ENCODE data around the gene BRI3BP.

BRI3BP gene

DNA sequence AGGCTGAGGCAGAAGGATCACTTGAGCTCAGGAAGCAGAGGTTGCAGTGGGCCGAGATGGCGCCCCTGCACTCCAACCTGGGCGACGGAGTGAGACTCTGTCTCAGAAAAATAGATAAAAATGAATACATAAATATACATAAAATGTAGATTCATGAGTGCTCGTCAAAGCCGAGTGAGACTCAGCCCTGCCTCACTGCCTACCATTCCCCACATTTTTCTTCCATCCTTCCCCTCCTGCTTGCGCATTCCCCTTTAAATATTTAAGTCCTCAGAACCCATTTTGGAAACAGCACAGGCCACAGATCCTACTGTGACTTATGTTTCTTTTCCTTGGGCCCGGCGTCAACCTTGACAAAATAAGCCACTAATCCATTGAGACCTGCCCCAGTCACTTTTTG is 39.8 kb downstream of the BRI3BP start:
- Histone ChIP-seq H3K36me3 (ENCODE audit: insufficient read depth, insufficient read length, low read length) (peaks cover 4% of the 10 kb centered on the region), H3K27me3 (ENCODE audit: insufficient read depth, insufficient read length) (no peaks in the 10 kb centered on the region), H3K9me3 (ENCODE audit: insufficient read depth, low read length) (no peaks in the 10 kb centered on the region), H3K9ac (ENCODE audit: insufficient read length, low read depth) (no peak overlapping the region), H3K4me1 (ENCODE audit: insufficient read depth, insufficient read length) (no peaks in the 10 kb centered on the region), H3K4me3 (ENCODE audit: insufficient read length, low read depth) (no peak overlapping the region)
- no peak for DNase-seq (ENCODE audit: low read depth, low spot score)
- no peak for TF ChIP-seq YY1 (IDR thresholded peaks at IDR 0.05; ENCODE audit: insufficient read depth, insufficient read length)
- no peak for TF ChIP-seq SUZ12 (IDR thresholded peaks at IDR 0.05; ENCODE audit: extremely low read depth, insufficient read depth, insufficient read length)
- TF ChIP-seq ZNF274 (IDR thresholded peaks at IDR 0.05; ENCODE audit: low read depth, low read length), result no peak

GRCh38 chr12:125038976-125039625 is 45.7 kb downstream of the BRI3BP start:
- TF ChIP-seq ZNF274 (IDR thresholded peaks at IDR 0.05; ENCODE audit: low read depth, low read length) (no peak), YY1 (IDR thresholded peaks at IDR 0.05; ENCODE audit: insufficient read depth, insufficient read length) (no peak), SUZ12 (IDR thresholded peaks at IDR 0.05; ENCODE audit: extremely low read depth, insufficient read depth, insufficient read length) (no peak)
- no peaks in the 10 kb centered on the region for H3K4me1 ChIP-seq (ENCODE audit: insufficient read depth, insufficient read length)
- no peaks in the 10 kb centered on the region for H3K27me3 ChIP-seq (ENCODE audit: insufficient read depth, insufficient read length)
- H3K9me3 ChIP-seq (ENCODE audit: insufficient read depth, low read length), result no peaks in the 10 kb centered on the region
- H3K9ac ChIP-seq (ENCODE audit: insufficient read length, low read depth), result no peak overlapping the region
- H3K4me3 ChIP-seq (ENCODE audit: insufficient read length, low read depth), result no peak overlapping the region
- no peaks in the 10 kb centered on the region for H3K36me3 ChIP-seq (ENCODE audit: insufficient read depth, insufficient read length, low read length)
- no peak for DNase-seq (ENCODE audit: low read depth, low spot score)

- Histone ChIP-seq H3K9me3 (ENCODE audit: insufficient read depth, low read length) (peaks cover 6% of the 10 kb centered on the region; the same call in 1 of the 2 replicates), H3K27me3 (ENCODE audit: insufficient read depth, insufficient read length) (no peaks in the 10 kb centered on the region), H3K4me1 (ENCODE audit: insufficient read depth, insufficient read length) (no peaks in the 10 kb centered on the region), H3K4me3 (ENCODE audit: insufficient read length, low read depth) (peak overlapping the region; percentile 46), H3K9ac (ENCODE audit: insufficient read length, low read depth) (peak overlapping the region; percentile 63), H3K36me3 (ENCODE audit: insufficient read depth, insufficient read length, low read length) (no peaks in the 10 kb centered on the region)
- DNase-seq (ENCODE audit: low read depth, low spot score), result no peak
- TF ChIP-seq SUZ12 (IDR thresholded peaks at IDR 0.05; ENCODE audit: extremely low read depth, insufficient read depth, insufficient read length), result no peak
- TF ChIP-seq YY1 (IDR thresholded peaks at IDR 0.05; ENCODE audit: insufficient read depth, insufficient read length), result no peak
- no peak for TF ChIP-seq ZNF274 (IDR thresholded peaks at IDR 0.05; ENCODE audit: low read depth, low read length)
Measured at GRCh38 chr12:125049093-125049458, 55.6 kb downstream of the BRI3BP start.

- Histone ChIP-seq H3K4me3 (ENCODE audit: insufficient read length, low read depth) (no peak overlapping the region), H3K4me1 (ENCODE audit: insufficient read depth, insufficient read length) (no peaks in the 10 kb centered on the region), H3K27me3 (ENCODE audit: insufficient read depth, insufficient read length) (no peaks in the 10 kb centered on the region), H3K36me3 (ENCODE audit: insufficient read depth, insufficient read length, low read length) (no peaks in the 10 kb centered on the region), H3K9me3 (ENCODE audit: insufficient read depth, low read length) (peaks cover 6% of the 10 kb centered on the region; the same call in 1 of the 2 replicates), H3K9ac (ENCODE audit: insufficient read length, low read depth) (peak overlapping the region; percentile 61)
- no peak for DNase-seq (ENCODE audit: low read depth, low spot score)
- no peak for TF ChIP-seq SUZ12 (IDR thresholded peaks at IDR 0.05; ENCODE audit: extremely low read depth, insufficient read depth, insufficient read length)
- TF ChIP-seq YY1 (IDR thresholded peaks at IDR 0.05; ENCODE audit: insufficient read depth, insufficient read length), result no peak
- TF ChIP-seq ZNF274 (IDR thresholded peaks at IDR 0.05; ENCODE audit: low read depth, low read length), result no peak
Measured at GRCh38 chr12:125050446-125050845, 57.0 kb downstream of the BRI3BP start.

- no peak for DNase-seq (ENCODE audit: low read depth, low spot score)
- no peak overlapping the region for H3K4me3 ChIP-seq (ENCODE audit: insufficient read length, low read depth)
- no peak for TF ChIP-seq SUZ12 (IDR thresholded peaks at IDR 0.05; ENCODE audit: extremely low read depth, insufficient read depth, insufficient read length)
- TF ChIP-seq ZNF274 (IDR thresholded peaks at IDR 0.05; ENCODE audit: low read depth, low read length), result no peak
- TF ChIP-seq YY1 (IDR thresholded peaks at IDR 0.05; ENCODE audit: insufficient read depth, insufficient read length), result no peak
- no peak overlapping the region for H3K9ac ChIP-seq (ENCODE audit: insufficient read length, low read depth)
- H3K4me1 ChIP-seq (ENCODE audit: insufficient read depth, insufficient read length), result no peaks in the 10 kb centered on the region
- no peaks in the 10 kb centered on the region for H3K27me3 ChIP-seq (ENCODE audit: insufficient read depth, insufficient read length)
- H3K9me3 ChIP-seq (ENCODE audit: insufficient read depth, low read length), result peaks cover 6% of the 10 kb centered on the region; the same call in 1 of the 2 replicates
- no peaks in the 10 kb centered on the region for H3K36me3 ChIP-seq (ENCODE audit: insufficient read depth, insufficient read length, low read length)
Measured at GRCh38 chr12:125050868-125051267, 57.4 kb downstream of the BRI3BP start.

DNA sequence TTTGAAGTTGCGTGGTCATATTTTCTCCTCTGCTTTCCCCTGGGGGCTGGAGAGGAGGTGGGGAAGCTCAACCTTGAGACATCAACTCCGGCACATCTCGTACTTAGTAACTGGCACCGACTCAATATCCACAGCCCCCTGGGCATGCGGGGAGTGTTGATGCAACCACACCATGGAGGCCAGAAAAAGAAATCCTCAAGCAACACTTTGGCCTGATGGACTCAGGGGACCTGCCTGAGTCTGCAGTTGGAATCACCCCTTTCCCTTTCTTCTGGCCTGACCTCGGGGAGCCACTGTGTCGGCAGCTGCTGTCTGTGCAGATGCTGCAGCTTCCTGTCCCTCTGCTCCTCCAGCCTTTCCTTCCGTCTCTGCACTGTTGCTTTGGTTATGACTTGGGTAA is 60.4 kb downstream of the BRI3BP start:
- no peak for DNase-seq (ENCODE audit: low read depth, low spot score)
- H3K36me3 ChIP-seq (ENCODE audit: insufficient read depth, insufficient read length, low read length), result no peaks in the 10 kb centered on the region
- H3K9ac ChIP-seq (ENCODE audit: insufficient read length, low read depth), result no peak overlapping the region
- peaks cover 6% of the 10 kb centered on the region; the same call in 1 of the 2 replicates for H3K9me3 ChIP-seq (ENCODE audit: insufficient read depth, low read length)
- H3K4me1 ChIP-seq (ENCODE audit: insufficient read depth, insufficient read length), result peaks cover 7% of the 10 kb centered on the region
- no peak overlapping the region for H3K4me3 ChIP-seq (ENCODE audit: insufficient read length, low read depth)
- TF ChIP-seq ZNF274 (IDR thresholded peaks at IDR 0.05; ENCODE audit: low read depth, low read length) (no peak), SUZ12 (IDR thresholded peaks at IDR 0.05; ENCODE audit: extremely low read depth, insufficient read depth, insufficient read length) (no peak), YY1 (IDR thresholded peaks at IDR 0.05; ENCODE audit: insufficient read depth, insufficient read length) (no peak)
- no peaks in the 10 kb centered on the region for H3K27me3 ChIP-seq (ENCODE audit: insufficient read depth, insufficient read length)

DNA sequence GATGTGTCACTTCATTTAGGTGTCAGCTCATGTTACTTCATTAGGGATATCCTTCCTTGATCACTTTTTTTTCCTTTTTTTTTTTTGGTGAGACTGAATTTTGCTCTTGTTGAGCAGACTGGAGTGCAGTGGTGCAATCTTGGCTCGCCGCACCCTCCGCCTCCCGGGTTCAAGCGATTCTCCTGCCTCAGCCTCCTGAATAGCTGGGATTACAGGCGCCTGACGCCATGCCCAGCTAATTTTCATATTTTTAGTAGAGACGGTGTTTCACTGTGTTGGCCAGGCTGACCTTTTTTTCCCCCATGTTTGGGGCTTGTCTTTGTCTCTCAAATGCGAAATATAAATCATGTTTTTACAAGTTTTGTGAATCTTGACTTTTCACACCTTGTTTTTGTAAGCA is 62.1 kb downstream of the BRI3BP start:
- H3K27me3 ChIP-seq (ENCODE audit: insufficient read depth, insufficient read length), result no peaks in the 10 kb centered on the region
- TF ChIP-seq SUZ12 (IDR thresholded peaks at IDR 0.05; ENCODE audit: extremely low read depth, insufficient read depth, insufficient read length), result no peak
- no peak for TF ChIP-seq YY1 (IDR thresholded peaks at IDR 0.05; ENCODE audit: insufficient read depth, insufficient read length)
- TF ChIP-seq ZNF274 (IDR thresholded peaks at IDR 0.05; ENCODE audit: low read depth, low read length), result no peak
- H3K9ac ChIP-seq (ENCODE audit: insufficient read length, low read depth), result no peak overlapping the region
- H3K9me3 ChIP-seq (ENCODE audit: insufficient read depth, low read length), result peaks cover 6% of the 10 kb centered on the region; the same call in 1 of the 2 replicates
- H3K4me3 ChIP-seq (ENCODE audit: insufficient read length, low read depth), result no peak overlapping the region
- DNase-seq (ENCODE audit: low read depth, low spot score), result no peak
- H3K4me1 ChIP-seq (ENCODE audit: insufficient read depth, insufficient read length), result peaks cover 8% of the 10 kb centered on the region
- no peaks in the 10 kb centered on the region for H3K36me3 ChIP-seq (ENCODE audit: insufficient read depth, insufficient read length, low read length)

All from NT2/D1 (cell line).